Vagina (tissue), 2 donors: ENCODE data around the gene KRTDAP.

Experiments used
- CTCF ChIP-seq, 3 experiments: fragments of 450-650 bp in 2 of 3; fragments of 200-600 bp in 1 of 3; sonication (generic) in 1 of 3; IDR thresholded peaks; one replicate each; pipeline ENCODE4 v1.5.1; 2017 to 2019; ENCODE audit warnings: antibody characterized with exemption in 3 of 3, mild to moderate bottlenecking in 2 of 3, moderate library complexity in 2 of 3
- POLR2AphosphoS5 ChIP-seq, 2 donors: sonication (generic); formaldehyde crosslinking; IDR thresholded peaks; one replicate each; pipeline ENCODE4 v1.9.0; 2017; ENCODE audit warnings: antibody characterized with exemption in 2 of 2, mild to moderate bottlenecking in 2 of 2, low read depth in 1 of 2; ENCODE audit not compliant: insufficient read depth in 1 of 2

GRCh38 chr19:35512831-35513627 lies 22.8 kb upstream of the KRTDAP start:
- TF ChIP-seq CTCF (IDR thresholded peaks at IDR 0.05) (no peak), POLR2AphosphoS5 (IDR thresholded peaks at IDR 0.05; ENCODE audit: insufficient read depth in 1 of 2, low read depth in 1 of 2) (peak in 1 of 2 donors; percentile 44)
